ENCODE measurements around the gene TTBK1. TPM values are rescaled to one million over a fixed set of nuclear protein-coding genes. Genes with fewer than 3 reads are reported as not detected.

TTBK1 gene
- polyA plus RNA-seq, 2 of the 4 experiments (the other 2 are of a cell fraction), result 0.04 TPM; not detected in 1

DNA sequence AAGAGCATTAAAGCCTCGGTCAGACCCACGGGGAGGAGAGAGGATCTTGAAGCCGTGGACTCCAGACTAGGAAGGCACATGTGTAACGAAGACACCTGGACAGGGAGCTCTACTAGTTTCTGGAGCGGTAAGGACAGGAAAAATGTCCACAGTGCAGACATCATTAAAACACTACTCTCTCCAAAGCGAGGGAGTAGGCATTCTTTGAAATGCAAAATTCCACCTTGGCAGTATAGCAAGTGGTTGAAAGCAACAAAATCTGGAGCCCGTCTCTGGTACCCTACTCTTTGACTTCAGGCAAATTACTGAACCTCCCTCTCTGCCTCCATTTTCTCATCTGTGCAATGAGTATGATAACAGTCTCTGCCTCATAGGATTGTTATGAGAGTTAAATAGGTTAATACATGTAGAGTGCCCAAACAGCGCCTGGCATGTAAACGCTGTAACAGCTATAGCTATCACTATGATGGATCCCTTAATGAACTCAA is 65.8 kb downstream of the TTBK1 start:
- CTCF ChIA-PET, result interaction anchor here (0.8 to 5.3 kb wide), 15 partner anchors 10 to 198 kb away, joined by 3 to 22 read pairs (median 5); partner anchors contain the start of gene SLC22A7
- ATAC-seq, result peak in 1 of 2 experiments; percentile 14; a peak in 3 of 6 replicates

DNA sequence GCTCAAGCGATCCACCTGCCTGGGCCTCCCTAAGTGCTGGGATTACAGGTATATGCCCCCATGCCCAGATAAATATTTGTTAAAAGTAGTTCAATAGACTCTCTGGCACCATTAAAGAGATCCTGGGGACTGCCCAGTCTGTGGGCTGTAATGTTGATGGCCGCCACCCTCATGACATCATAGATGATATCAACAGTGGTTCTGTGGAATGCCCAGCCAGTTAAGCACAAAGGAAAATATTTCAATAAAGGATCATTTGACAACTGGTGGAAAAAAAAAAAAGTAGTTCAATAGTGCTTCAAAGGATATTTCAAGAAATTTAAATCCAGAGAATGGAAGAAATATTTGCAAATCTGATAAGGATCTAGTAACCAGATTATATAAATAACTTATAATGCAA is 66.9 kb downstream of the TTBK1 start:
- Histone ChIP-seq H3K27ac (no peak overlapping the region), H3K4me2 (no peak overlapping the region), H3K9me3 (no peaks in the 10 kb centered on the region), H3K4me3 (no peak overlapping the region), H3K4me1 (peaks cover 12% of the 10 kb centered on the region)
- ATAC-seq (no peak), FAIRE-seq (no peak), DNase-seq (ENCODE audit: low read depth in 1 of 2, low spot score in 1 of 2) (no peak)
- POLR2A ChIA-PET, result no interaction called here
- CTCF ChIA-PET, result interaction anchor here (1.9 to 5.3 kb wide), 5 partner anchors 11 to 197 kb away, joined by 8 to 22 read pairs (median 12); partner anchors contain the start of gene SLC22A7
- no peak for TF ChIP-seq POLR2AphosphoS2 (conservative IDR thresholded peaks at IDR 0.05; ENCODE audit: low read length)
- TF ChIP-seq CHD4 (IDR thresholded peaks at IDR 0.05; ENCODE audit: borderline replicate concordance), result no peak
- no peak for TF ChIP-seq FOSL2 (IDR thresholded peaks at IDR 0.05)
- TF ChIP-seq FOSL2 (CRISPR knock-in tag; IDR thresholded peaks at IDR 0.05), result no peak
- TF ChIP-seq RCOR1 (IDR thresholded peaks at IDR 0.05; ENCODE audit: low read depth, low read length), result no peak
- TF ChIP-seq HMGXB4 (CRISPR knock-in tag; IDR thresholded peaks at IDR 0.05; ENCODE audit: borderline replicate concordance), result no peak
- no peak for TF ChIP-seq BCL3 (IDR thresholded peaks at IDR 0.05)
- no peak for TF ChIP-seq ZC3H11A (IDR thresholded peaks at IDR 0.05)
- no peak for TF ChIP-seq RARB (CRISPR knock-in tag; IDR thresholded peaks at IDR 0.05)
- TF ChIP-seq RFX5 (IDR thresholded peaks at IDR 0.05), result no peak
- no peak for TF ChIP-seq POLR2A (IDR thresholded peaks at IDR 0.05; ENCODE audit: low read length)
- no peak for TF ChIP-seq CEBPB (IDR thresholded peaks at IDR 0.05)
- no peak for TF ChIP-seq EHMT2 (IDR thresholded peaks at IDR 0.05; ENCODE audit: low read depth)
- no peak for TF ChIP-seq CHD2 (IDR thresholded peaks at IDR 0.05; ENCODE audit: low read length, partially characterized antibody)
- TF ChIP-seq, protein P1, sequence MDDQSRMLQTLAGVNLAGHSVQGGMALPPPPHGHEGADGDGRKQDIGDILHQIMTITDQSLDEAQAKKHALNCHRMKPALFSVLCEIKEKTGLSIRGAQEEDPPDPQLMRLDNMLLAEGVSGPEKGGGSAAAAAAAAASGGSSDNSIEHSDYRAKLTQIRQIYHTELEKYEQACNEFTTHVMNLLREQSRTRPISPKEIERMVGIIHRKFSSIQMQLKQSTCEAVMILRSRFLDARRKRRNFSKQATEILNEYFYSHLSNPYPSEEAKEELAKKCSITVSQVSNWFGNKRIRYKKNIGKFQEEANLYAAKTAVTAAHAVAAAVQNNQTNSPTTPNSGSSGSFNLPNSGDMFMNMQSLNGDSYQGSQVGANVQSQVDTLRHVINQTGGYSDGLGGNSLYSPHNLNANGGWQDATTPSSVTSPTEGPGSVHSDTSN (IDR thresholded peaks at IDR 0.05), result no peak
- TF ChIP-seq HEYL (CRISPR knock-in tag; IDR thresholded peaks at IDR 0.05), result no peak
- no peak for TF ChIP-seq GATA3 (IDR thresholded peaks at IDR 0.05; ENCODE audit: borderline replicate concordance)
- TF ChIP-seq MAFK (IDR thresholded peaks at IDR 0.05; ENCODE audit: partially characterized antibody), result no peak
- TF ChIP-seq, protein P2, sequence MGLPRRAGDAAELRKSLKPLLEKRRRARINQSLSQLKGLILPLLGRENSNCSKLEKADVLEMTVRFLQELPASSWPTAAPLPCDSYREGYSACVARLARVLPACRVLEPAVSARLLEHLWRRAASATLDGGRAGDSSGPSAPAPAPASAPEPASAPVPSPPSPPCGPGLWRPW (IDR thresholded peaks at IDR 0.05), result no peak
- TF ChIP-seq EHF (CRISPR knock-in tag; IDR thresholded peaks at IDR 0.05), result no peak
- no peak for TF ChIP-seq TP53 (CRISPR knock-in tag; IDR thresholded peaks at IDR 0.05)
- WGBS (ENCODE audit: missing lambda C conversion rate), result 100% methylated on average over 2 of the region's 2 CpGs

More for the DNA sequence above, 65.8 kb downstream of the TTBK1 start:
- DNase-seq (ENCODE audit: low read depth in 1 of 2, low spot score in 1 of 2) (no peak), FAIRE-seq (no peak)
- peak overlapping the region; percentile 63 for H3K4me3 ChIP-seq
- H3K4me2 ChIP-seq, result peak overlapping the region; percentile 100
- 41% methylated on average over 9 of the region's 9 CpGs for WGBS (ENCODE audit: missing lambda C conversion rate)
- POLR2A ChIA-PET, result interaction anchor here (1.2 kb wide), 1 partner anchor 25 kb away, joined by 3 read pairs; no protein-coding TSS in a partner anchor
- TF ChIP-seq MAZ (IDR thresholded peaks at IDR 0.05; ENCODE audit: borderline replicate concordance, low read depth, low read length) (no peak), HOXB5 (CRISPR knock-in tag; IDR thresholded peaks at IDR 0.05) (no peak), ZFP36 (IDR thresholded peaks at IDR 0.05; ENCODE audit: borderline replicate concordance, partially characterized antibody) (no peak), CBX8 (IDR thresholded peaks at IDR 0.05) (no peak), FOXS1 (CRISPR knock-in tag; IDR thresholded peaks at IDR 0.05) (no peak), ELK1 (IDR thresholded peaks at IDR 0.05; ENCODE audit: low read depth, low read length) (no peak), EP300 (IDR thresholded peaks at IDR 0.05) (no peak), EHMT2 (IDR thresholded peaks at IDR 0.05; ENCODE audit: low read depth) (no peak), BHLHE40 (IDR thresholded peaks at IDR 0.05; ENCODE audit: low read depth, low read length) (no peak), KDM1A (IDR thresholded peaks at IDR 0.05; ENCODE audit: low read depth) (no peak), HEYL (CRISPR knock-in tag; IDR thresholded peaks at IDR 0.05) (no peak), JUNB (IDR thresholded peaks at IDR 0.05) (no peak), RCOR1 (IDR thresholded peaks at IDR 0.05; ENCODE audit: low read depth, low read length) (no peak), RAD21 (conservative IDR thresholded peaks at IDR 0.05 in 1 of 2, IDR thresholded peaks at IDR 0.05 in 1 of 2) (no peak), NR3C1 (IDR thresholded peaks at IDR 0.05) (no peak), FOSL2 (IDR thresholded peaks at IDR 0.05) (no peak), FOSL2 (CRISPR knock-in tag; IDR thresholded peaks at IDR 0.05) (no peak), TFCP2L1 (CRISPR knock-in tag; IDR thresholded peaks at IDR 0.05) (no peak), CHD4 (IDR thresholded peaks at IDR 0.05; ENCODE audit: borderline replicate concordance) (no peak), CEBPB (IDR thresholded peaks at IDR 0.05) (no peak)
- TF ChIP-seq, protein P3, sequence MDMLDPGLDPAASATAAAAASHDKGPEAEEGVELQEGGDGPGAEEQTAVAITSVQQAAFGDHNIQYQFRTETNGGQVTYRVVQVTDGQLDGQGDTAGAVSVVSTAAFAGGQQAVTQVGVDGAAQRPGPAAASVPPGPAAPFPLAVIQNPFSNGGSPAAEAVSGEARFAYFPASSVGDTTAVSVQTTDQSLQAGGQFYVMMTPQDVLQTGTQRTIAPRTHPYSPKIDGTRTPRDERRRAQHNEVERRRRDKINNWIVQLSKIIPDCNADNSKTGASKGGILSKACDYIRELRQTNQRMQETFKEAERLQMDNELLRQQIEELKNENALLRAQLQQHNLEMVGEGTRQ (IDR thresholded peaks at IDR 0.05), result no peak
- H3K4me1 ChIP-seq, result peaks cover 12% of the 10 kb centered on the region
- H3K27ac ChIP-seq, result peak overlapping the region; percentile 50 to 55
- no peaks in the 10 kb centered on the region for H3K9me3 ChIP-seq

Measured in A549 (cell line).